Liver (tissue), 3 donors: Measurements from ENCODE around the gene RAB38.
A peak's percentile ranks its signal among the peaks of the same experiment; 100 is the strongest.

Experiments used
- CTCF ChIP-seq: fragments of 150-350 bp; IDR thresholded peaks from 2 replicates; pipeline ENCODE4 v1.5.1; 2017; ENCODE audit warnings: improper control_type of control experiment, low read depth, low read length; ENCODE audit not compliant: missing input control
- EGR1 ChIP-seq, 2 donors: IDR thresholded peaks; 2 replicates each; pipeline ENCODE4 v1.6.1; 2016 to 2018; ENCODE audit warnings: antibody characterized with exemption in 2 of 2, low read depth in 2 of 2
- JUND ChIP-seq, 2 donors: IDR thresholded peaks; 2 replicates each; pipeline ENCODE4 v1.6.1; 2016; ENCODE audit warnings: antibody characterized with exemption in 2 of 2
- RAD21 ChIP-seq, 2 donors: IDR thresholded peaks; 2 replicates each; pipeline ENCODE4 v1.6.1; 2016; ENCODE audit warnings: antibody characterized with exemption in 2 of 2, mild to moderate bottlenecking in 2 of 2
- YY1 ChIP-seq: IDR thresholded peaks from 2 replicates; pipeline ENCODE4 v1.6.1; 2016; ENCODE audit warnings: antibody characterized with exemption, mild to moderate bottlenecking
- TF ChIP-seq, protein P1 (sequence below): IDR thresholded peaks from 2 replicates; pipeline ENCODE4 v1.6.1; 2016; ENCODE audit warnings: antibody characterized with exemption
- TF ChIP-seq, protein P2 (sequence below): IDR thresholded peaks from 2 replicates; pipeline ENCODE4 v1.6.1; 2016; ENCODE audit warnings: antibody characterized with exemption
- TF ChIP-seq, protein P3 (sequence below): IDR thresholded peaks from 2 replicates; pipeline ENCODE4 v1.6.1; 2016; ENCODE audit warnings: antibody characterized with exemption
- donor health status: healthy.
- donor health status: healthy.

DNA sequence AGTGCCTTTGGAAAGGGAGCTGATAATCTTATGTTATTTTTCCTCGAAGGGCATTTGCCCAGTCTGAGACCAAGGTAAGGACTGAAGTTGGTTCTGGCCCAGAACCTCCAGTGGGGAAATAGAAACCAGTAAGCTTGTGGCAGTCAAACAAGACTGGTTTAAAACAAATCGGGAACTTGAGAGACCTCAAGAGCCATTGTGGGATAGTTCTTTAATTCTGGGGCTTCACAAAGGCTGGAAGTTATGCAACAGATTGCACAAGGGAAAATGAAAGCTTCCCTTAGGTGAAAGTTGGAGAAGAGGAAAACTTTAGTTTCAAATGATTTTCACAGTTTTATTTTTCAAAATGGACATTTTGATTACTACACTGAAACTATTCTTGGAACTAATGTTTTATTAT lies 33.5 kb upstream of the RAB38 start:
- no peak for TF ChIP-seq RAD21 (IDR thresholded peaks at IDR 0.05)
- TF ChIP-seq CTCF: no peak
- no peak for TF ChIP-seq JUND (IDR thresholded peaks at IDR 0.05)
- TF ChIP-seq, protein P1, sequence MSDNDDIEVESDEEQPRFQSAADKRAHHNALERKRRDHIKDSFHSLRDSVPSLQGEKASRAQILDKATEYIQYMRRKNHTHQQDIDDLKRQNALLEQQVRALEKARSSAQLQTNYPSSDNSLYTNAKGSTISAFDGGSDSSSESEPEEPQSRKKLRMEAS: no peak
- no peak for TF ChIP-seq EGR1 (IDR thresholded peaks at IDR 0.05; ENCODE audit: low read depth in 2 of 2)
- TF ChIP-seq YY1: peak; percentile 31
- TF ChIP-seq, protein P2, sequence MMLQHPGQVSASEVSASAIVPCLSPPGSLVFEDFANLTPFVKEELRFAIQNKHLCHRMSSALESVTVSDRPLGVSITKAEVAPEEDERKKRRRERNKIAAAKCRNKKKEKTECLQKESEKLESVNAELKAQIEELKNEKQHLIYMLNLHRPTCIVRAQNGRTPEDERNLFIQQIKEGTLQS: no peak
- TF ChIP-seq, protein P3, sequence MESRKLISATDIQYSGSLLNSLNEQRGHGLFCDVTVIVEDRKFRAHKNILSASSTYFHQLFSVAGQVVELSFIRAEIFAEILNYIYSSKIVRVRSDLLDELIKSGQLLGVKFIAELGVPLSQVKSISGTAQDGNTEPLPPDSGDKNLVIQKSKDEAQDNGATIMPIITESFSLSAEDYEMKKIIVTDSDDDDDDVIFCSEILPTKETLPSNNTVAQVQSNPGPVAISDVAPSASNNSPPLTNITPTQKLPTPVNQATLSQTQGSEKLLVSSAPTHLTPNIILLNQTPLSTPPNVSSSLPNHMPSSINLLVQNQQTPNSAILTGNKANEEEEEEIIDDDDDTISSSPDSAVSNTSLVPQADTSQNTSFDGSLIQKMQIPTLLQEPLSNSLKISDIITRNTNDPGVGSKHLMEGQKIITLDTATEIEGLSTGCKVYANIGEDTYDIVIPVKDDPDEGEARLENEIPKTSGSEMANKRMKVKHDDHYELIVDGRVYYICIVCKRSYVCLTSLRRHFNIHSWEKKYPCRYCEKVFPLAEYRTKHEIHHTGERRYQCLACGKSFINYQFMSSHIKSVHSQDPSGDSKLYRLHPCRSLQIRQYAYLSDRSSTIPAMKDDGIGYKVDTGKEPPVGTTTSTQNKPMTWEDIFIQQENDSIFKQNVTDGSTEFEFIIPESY: no peak
